ENCODE results near the gene TMEM51. TPM values are rescaled to one million over a fixed set of nuclear protein-coding genes. Genes with fewer than 3 reads are reported as not detected.

TMEM51 gene
- total and polyA plus RNA-seq, 2 donors (not counting 1 experiment from before 2014, with no cell fraction given), result 0.06 to 0.30 TPM

DNA sequence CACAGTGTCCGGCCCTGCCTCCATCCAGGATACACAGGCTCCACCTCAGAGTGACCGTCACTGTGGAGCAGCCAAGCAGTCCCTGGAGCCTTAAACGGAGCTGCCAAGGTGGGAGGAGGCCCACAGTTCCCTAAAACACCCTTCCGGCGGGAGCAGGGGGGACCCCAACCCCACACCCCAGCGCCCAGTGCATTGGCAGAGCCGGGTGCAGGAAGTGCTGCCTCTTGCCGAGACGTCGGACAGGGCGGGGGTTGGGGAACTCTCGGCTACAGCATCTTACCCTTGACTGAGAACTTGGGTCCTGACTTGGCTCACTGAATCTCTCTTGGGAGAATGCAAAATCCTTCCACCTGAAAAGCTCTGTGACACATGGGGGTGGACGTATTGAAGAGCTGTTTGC, 38.7 kb upstream of the TMEM51 start:
- Histone ChIP-seq H3K27ac (ENCODE audit: low read length in 2 of 2) (no peak overlapping the region), H3K9ac (ENCODE audit: low read length) (no peak overlapping the region), H2AFZ (ENCODE audit: insufficient read depth, low read depth, low read length, poor library complexity, severe bottlenecking) (no peak overlapping the region), H3K79me2 (ENCODE audit: control insufficient read depth, insufficient read depth, low read length) (no peaks in the 10 kb centered on the region), H3K4me1 (ENCODE audit: control insufficient read depth in 2 of 2, insufficient read depth in 2 of 2, low read length in 2 of 2) (no peaks in the 10 kb centered on the region), H3K9me3 (ENCODE audit: control extremely low read depth in 1 of 3, control insufficient read depth in 2 of 3, insufficient read depth in 1 of 3, low read length in 2 of 3) (no peaks in the 10 kb centered on the region), H3K4me2 (replicated peaks; ENCODE audit: low read depth, low read length, poor library complexity, severe bottlenecking) (no peak overlapping the region), H3K27me3 (replicated peaks in 1 of 4; ENCODE audit: control extremely low read depth in 1 of 4, control insufficient read depth in 3 of 4, insufficient read depth in 4 of 4, low read length in 3 of 4) (no peaks in the 10 kb centered on the region), H4K20me1 (ENCODE audit: control insufficient read depth, insufficient read depth, low read length, poor library complexity, severe bottlenecking) (no peaks in the 10 kb centered on the region), H3K36me3 (replicated peaks in 1 of 2; ENCODE audit: control extremely low read depth in 1 of 2, control insufficient read depth in 1 of 2, extremely low read depth in 1 of 2, insufficient read depth in 2 of 2, low read length in 1 of 2) (no peaks in the 10 kb centered on the region), H3K4me3 (ENCODE audit: control extremely low read depth in 1 of 5, extremely low read depth in 1 of 5, insufficient read depth in 1 of 5, low read depth in 2 of 5, low read length in 4 of 5) (no peak overlapping the region)
- H3K9me3 Mint-ChIP-seq (ENCODE audit: insufficient read depth), result no peaks in the 10 kb centered on the region
- WGBS (ENCODE audit: insufficient coverage), result 90% methylated on average over 13 of the region's 13 CpGs
- DNase-seq, result no peak
- H3K27me3 Mint-ChIP-seq, result peaks cover 11% of the 10 kb centered on the region
- no peak for TF ChIP-seq EZH2 (IDR thresholded peaks at IDR 0.05; ENCODE audit: borderline replicate concordance, insufficient read depth, low read depth, low read length, poor library complexity, severe bottlenecking)
- TF ChIP-seq CTCF (IDR thresholded peaks at IDR 0.05), result no peak
- no peak for ATAC-seq (ENCODE audit: low read depth)
- intact Hi-C loops (cut with micrococcal nuclease), result no loop called here
- POLR2A ChIA-PET, result no interaction called here
- H3K4me1 Mint-ChIP-seq, result no peaks in the 10 kb centered on the region
- H3K4me3 Mint-ChIP-seq, result no peak overlapping the region
- no peak overlapping the region for H3K27ac Mint-ChIP-seq
- CTCF ChIA-PET, result interaction anchor here (1.2 kb wide), 1 partner anchor 15 kb away, joined by 3 read pairs; no protein-coding TSS in a partner anchor

DNA sequence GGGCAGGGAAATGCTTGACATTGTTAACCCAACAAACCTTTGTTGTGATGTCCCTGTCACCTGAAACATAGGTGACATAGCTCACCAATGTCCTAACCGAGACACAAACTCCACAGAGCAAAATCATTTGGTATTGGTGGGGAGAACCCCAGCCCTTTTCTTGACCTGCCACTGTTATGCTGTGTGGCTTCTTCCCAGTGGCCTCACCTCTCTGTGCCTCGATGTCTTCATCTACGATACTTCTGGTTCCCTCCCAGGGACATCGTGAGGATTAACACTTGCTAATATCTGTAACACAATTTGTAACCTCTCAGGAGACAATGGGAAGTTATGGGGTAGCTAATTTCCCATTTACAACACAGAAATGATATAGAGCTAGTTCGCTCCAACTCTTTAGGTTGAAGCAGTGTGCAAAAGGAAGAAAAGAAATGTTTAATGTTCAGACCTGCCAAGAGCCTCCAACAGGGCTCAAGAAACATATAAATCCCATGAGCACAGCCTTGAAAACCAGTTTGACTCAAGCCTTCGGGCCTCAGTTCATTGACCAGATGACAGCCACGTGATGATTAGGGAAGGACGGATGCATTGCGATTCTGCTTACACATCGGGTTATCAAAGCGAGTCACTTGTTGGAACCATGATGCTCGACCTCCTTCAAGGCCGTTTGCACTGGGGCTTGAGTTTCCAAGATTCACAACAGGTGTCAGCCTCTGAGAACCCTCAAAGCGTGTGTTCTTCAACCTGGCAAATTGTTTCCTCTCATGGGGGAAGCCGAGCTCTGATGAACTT, 37.8 kb upstream of the TMEM51 start:
- no peaks in the 10 kb centered on the region for H3K36me3 ChIP-seq (replicated peaks in 1 of 2; ENCODE audit: control extremely low read depth in 1 of 2, control insufficient read depth in 1 of 2, extremely low read depth in 1 of 2, insufficient read depth in 2 of 2, low read length in 1 of 2)
- no peak for TF ChIP-seq EZH2 (IDR thresholded peaks at IDR 0.05; ENCODE audit: borderline replicate concordance, insufficient read depth, low read depth, low read length, poor library complexity, severe bottlenecking)
- no peak for TF ChIP-seq CTCF (IDR thresholded peaks at IDR 0.05)
- H2AFZ ChIP-seq (ENCODE audit: insufficient read depth, low read depth, low read length, poor library complexity, severe bottlenecking), result no peak overlapping the region
- Mint-ChIP-seq H3K4me3 (no peak overlapping the region), H3K4me1 (no peaks in the 10 kb centered on the region), H3K27ac (no peak overlapping the region), H3K9me3 (ENCODE audit: insufficient read depth) (no peaks in the 10 kb centered on the region), H3K27me3 (peaks cover 11% of the 10 kb centered on the region)
- ATAC-seq (ENCODE audit: low read depth) (no peak), DNase-seq (no peak)
- no peaks in the 10 kb centered on the region for H3K4me1 ChIP-seq (ENCODE audit: control insufficient read depth in 2 of 2, insufficient read depth in 2 of 2, low read length in 2 of 2)
- CTCF ChIA-PET, result no interaction called here
- POLR2A ChIA-PET, result no interaction called here
- no peak overlapping the region for H3K27ac ChIP-seq (ENCODE audit: low read length in 2 of 2)
- H3K4me2 ChIP-seq (replicated peaks; ENCODE audit: low read depth, low read length, poor library complexity, severe bottlenecking), result no peak overlapping the region
- no peaks in the 10 kb centered on the region for H4K20me1 ChIP-seq (ENCODE audit: control insufficient read depth, insufficient read depth, low read length, poor library complexity, severe bottlenecking)
- H3K9ac ChIP-seq (ENCODE audit: low read length), result no peak overlapping the region
- no peaks in the 10 kb centered on the region for H3K79me2 ChIP-seq (ENCODE audit: control insufficient read depth, insufficient read depth, low read length)
- intact Hi-C loops (cut with micrococcal nuclease), result no loop called here
- H3K27me3 ChIP-seq (replicated peaks in 1 of 4; ENCODE audit: control extremely low read depth in 1 of 4, control insufficient read depth in 3 of 4, insufficient read depth in 4 of 4, low read length in 3 of 4), result peaks cover 0 to 5% (median 0%) of the 10 kb centered on the region in 4 experiments
- no peak overlapping the region for H3K4me3 ChIP-seq (ENCODE audit: control extremely low read depth in 1 of 5, extremely low read depth in 1 of 5, insufficient read depth in 1 of 5, low read depth in 2 of 5, low read length in 4 of 5)
- H3K9me3 ChIP-seq (ENCODE audit: control extremely low read depth in 1 of 3, control insufficient read depth in 2 of 3, insufficient read depth in 1 of 3, low read length in 2 of 3), result no peaks in the 10 kb centered on the region
- WGBS (ENCODE audit: insufficient coverage), result 93% methylated on average over 12 of the region's 15 CpGs
